HCT116 (cell line): Measurements from ENCODE around the gene TAF9.

Experiments used
- POLR2AphosphoS5 ChIP-seq: IDR thresholded peaks from 2 replicates; pipeline ENCODE4 v1.6.1; 2011; ENCODE audit warnings: mild to moderate bottlenecking, low read depth, low read length, moderate library complexity
- TF ChIP-seq, protein P1 (sequence below), 3 experiments: fragments of 200-600 bp in 1 of 3; sonication (generic) in 1 of 3; IDR thresholded peaks in 2 of 3; conservative IDR thresholded peaks in 1 of 3; 2 replicates each; pipeline ENCODE4 v1.5.1; 2012 to 2017; ENCODE audit warnings: low read depth in 2 of 3, low read length in 2 of 3, antibody characterized with exemption in 1 of 3, borderline replicate concordance in 1 of 3, control low read depth in 1 of 3, mild to moderate bottlenecking in 1 of 3, mixed read lengths in 1 of 3, mixed run types in 1 of 3, moderate library complexity in 1 of 3; ENCODE audit not compliant: insufficient read depth in 1 of 3

DNA sequence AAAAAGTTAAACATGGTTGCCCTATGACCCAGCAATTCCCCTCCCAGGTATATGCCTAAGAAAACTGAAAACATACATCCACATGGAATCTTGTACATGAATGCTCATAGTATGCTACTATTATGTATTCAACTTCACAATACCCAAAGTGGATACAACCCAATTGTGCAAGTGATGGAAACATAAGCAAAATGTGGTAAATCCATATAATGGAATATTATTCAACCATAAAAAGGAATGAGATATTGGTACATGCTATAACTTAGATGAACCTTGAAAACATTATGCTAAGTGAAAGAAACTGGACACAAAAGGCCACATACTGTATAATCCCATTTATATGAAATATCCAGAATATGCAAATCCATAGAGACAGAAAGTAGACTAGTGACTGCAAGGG, 18.7 kb downstream of the TAF9 start:
- TF ChIP-seq, protein P1, sequence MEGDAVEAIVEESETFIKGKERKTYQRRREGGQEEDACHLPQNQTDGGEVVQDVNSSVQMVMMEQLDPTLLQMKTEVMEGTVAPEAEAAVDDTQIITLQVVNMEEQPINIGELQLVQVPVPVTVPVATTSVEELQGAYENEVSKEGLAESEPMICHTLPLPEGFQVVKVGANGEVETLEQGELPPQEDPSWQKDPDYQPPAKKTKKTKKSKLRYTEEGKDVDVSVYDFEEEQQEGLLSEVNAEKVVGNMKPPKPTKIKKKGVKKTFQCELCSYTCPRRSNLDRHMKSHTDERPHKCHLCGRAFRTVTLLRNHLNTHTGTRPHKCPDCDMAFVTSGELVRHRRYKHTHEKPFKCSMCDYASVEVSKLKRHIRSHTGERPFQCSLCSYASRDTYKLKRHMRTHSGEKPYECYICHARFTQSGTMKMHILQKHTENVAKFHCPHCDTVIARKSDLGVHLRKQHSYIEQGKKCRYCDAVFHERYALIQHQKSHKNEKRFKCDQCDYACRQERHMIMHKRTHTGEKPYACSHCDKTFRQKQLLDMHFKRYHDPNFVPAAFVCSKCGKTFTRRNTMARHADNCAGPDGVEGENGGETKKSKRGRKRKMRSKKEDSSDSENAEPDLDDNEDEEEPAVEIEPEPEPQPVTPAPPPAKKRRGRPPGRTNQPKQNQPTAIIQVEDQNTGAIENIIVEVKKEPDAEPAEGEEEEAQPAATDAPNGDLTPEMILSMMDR (IDR thresholded peaks at IDR 0.05 in 2 of 3, conservative IDR thresholded peaks at IDR 0.05 in 1 of 3; ENCODE audit: borderline replicate concordance in 1 of 3, insufficient read depth in 1 of 3, low read depth in 2 of 3, low read length in 2 of 3), result no peak
- no peak for TF ChIP-seq POLR2AphosphoS5
